ENCODE data around the gene MAEL.

The MAEL gene

GRCh38 chr1:167057241-167057688 lies 68.2 kb downstream of the MAEL start:
- DNase-seq: peak; percentile 43

GRCh38 chr1:167059045-167059808 lies 70.1 kb downstream of the MAEL start:
- peak; percentile 76 for DNase-seq

- DNase-seq: no peak
These were observed 70.7 kb downstream of the MAEL start for GRCh38 chr1:167059809-167060107.

- no peak for DNase-seq
These were observed 71.3 kb downstream of the MAEL start for GRCh38 chr1:167060141-167061072.

- DNase-seq: no peak
These were observed 72.0 kb downstream of the MAEL start for GRCh38 chr1:167061073-167061464.

GRCh38 chr1:167064621-167065020 lies 75.5 kb downstream of the MAEL start:
- no peak for DNase-seq

- DNase-seq: no peak
These were observed 76.4 kb downstream of the MAEL start for GRCh38 chr1:167065471-167065870.

GRCh38 chr1:167066333-167067122 lies 77.4 kb downstream of the MAEL start:
- DNase-seq: peak; percentile 78

- DNase-seq: no peak
These were observed 78.8 kb downstream of the MAEL start for GRCh38 chr1:167067904-167068303.

- no peak for DNase-seq
These were observed 79.7 kb downstream of the MAEL start for GRCh38 chr1:167068761-167069160.

- DNase-seq: no peak
These were observed 82.2 kb downstream of the MAEL start for GRCh38 chr1:167071286-167071685.

Measured in activated CD4-positive, alpha-beta T cell treated with anti-CD3 and anti-CD28 coated beads, Interleukin-10, Interleukin-2, amounts not matched to agents 100 ng/mL and 50 ng/mL, durations not matched to agents 16 hours and 8 hours (primary cell).